ENCODE data around the gene KNDC1. TPM values are rescaled to one million over a fixed set of nuclear protein-coding genes. Genes with fewer than 3 reads are reported as not detected.

Gene KNDC1
- total RNA-seq, 1 donor from 2014 or later, result 0.55 TPM

- Mint-ChIP-seq H3K9me3 (ENCODE audit: low read depth) (no peaks in the 10 kb centered on the region), H3K27me3 (ENCODE audit: low read depth) (peaks cover 14% of the 10 kb centered on the region)
Observed at GRCh38 chr10:133202778-133203651, 43.0 kb downstream of the KNDC1 start.

GRCh38 chr10:133203652-133204195 is 43.7 kb downstream of the KNDC1 start:
- H3K36me3 Mint-ChIP-seq (ENCODE audit: low read depth), result no peaks in the 10 kb centered on the region

More at GRCh38 chr10:133202778-133203651, 43.0 kb downstream of the KNDC1 start:
- no peaks in the 10 kb centered on the region for H3K4me1 Mint-ChIP-seq (ENCODE audit: low read depth)
- H3K4me3 Mint-ChIP-seq (ENCODE audit: unreplicated experiment), result no peak overlapping the region
- TF ChIP-seq CTCF (IDR thresholded peaks at IDR 0.05), result no peak
- no peak overlapping the region for H3K27ac Mint-ChIP-seq (ENCODE audit: unreplicated experiment)
- peak; percentile 77 for DNase-seq (ENCODE audit: low spot score)
- no peaks in the 10 kb centered on the region for H3K36me3 Mint-ChIP-seq (ENCODE audit: low read depth)

GRCh38 chr10:133204226-133205015 is 44.4 kb downstream of the KNDC1 start:
- no peak overlapping the region for H3K4me3 Mint-ChIP-seq (ENCODE audit: unreplicated experiment)
- no peaks in the 10 kb centered on the region for H3K36me3 Mint-ChIP-seq (ENCODE audit: low read depth)
- H3K4me1 Mint-ChIP-seq (ENCODE audit: low read depth), result no peaks in the 10 kb centered on the region
- H3K27ac Mint-ChIP-seq (ENCODE audit: unreplicated experiment), result no peak overlapping the region
- no peak for TF ChIP-seq CTCF (IDR thresholded peaks at IDR 0.05)
- peak; percentile 68 for DNase-seq (ENCODE audit: low spot score)
- no peaks in the 10 kb centered on the region for H3K9me3 Mint-ChIP-seq (ENCODE audit: low read depth)
- peaks cover 14% of the 10 kb centered on the region for H3K27me3 Mint-ChIP-seq (ENCODE audit: low read depth)

More at GRCh38 chr10:133203652-133204195, 43.7 kb downstream of the KNDC1 start:
- Mint-ChIP-seq H3K4me1 (ENCODE audit: low read depth) (no peaks in the 10 kb centered on the region), H3K27ac (ENCODE audit: unreplicated experiment) (no peak overlapping the region), H3K9me3 (ENCODE audit: low read depth) (no peaks in the 10 kb centered on the region), H3K4me3 (ENCODE audit: unreplicated experiment) (no peak overlapping the region), H3K27me3 (ENCODE audit: low read depth) (peaks cover 14% of the 10 kb centered on the region)
- no peak for TF ChIP-seq CTCF (IDR thresholded peaks at IDR 0.05)
- peak; percentile 91 for DNase-seq (ENCODE audit: low spot score)

- no peak overlapping the region for H3K27ac Mint-ChIP-seq (ENCODE audit: unreplicated experiment)
- H3K4me1 Mint-ChIP-seq (ENCODE audit: low read depth), result no peaks in the 10 kb centered on the region
- TF ChIP-seq CTCF (IDR thresholded peaks at IDR 0.05), result no peak
- H3K9me3 Mint-ChIP-seq (ENCODE audit: low read depth), result no peaks in the 10 kb centered on the region
- peak; percentile 92 for DNase-seq (ENCODE audit: low spot score)
- H3K4me3 Mint-ChIP-seq (ENCODE audit: unreplicated experiment), result no peak overlapping the region
- H3K36me3 Mint-ChIP-seq (ENCODE audit: low read depth), result no peaks in the 10 kb centered on the region
- peaks cover 14% of the 10 kb centered on the region for H3K27me3 Mint-ChIP-seq (ENCODE audit: low read depth)
Observed at GRCh38 chr10:133205146-133205545, 45.1 kb downstream of the KNDC1 start.

Data from chondrocyte (in vitro differentiated cells).